Ascending aorta (tissue), 2 donors: Measurements from ENCODE around the gene PAFAH1B2. TPM values are rescaled to one million over a fixed set of nuclear protein-coding genes. Genes with fewer than 3 reads are reported as not detected.

ENCODE experiments used
- DNase-seq, 2 donors: peaks; one replicate each; pipeline ENCODE4 v3.0.0-alpha.2; 2019; ENCODE audit warnings: low spot score in 2 of 2
- H3K27ac ChIP-seq, 2 donors: fragments of 200-600 bp; sonication (generic); one replicate each; pipeline ENCODE4 v1.5.1; 2016 to 2017; ENCODE audit warnings: mild to moderate bottlenecking in 1 of 2
- H3K27me3 ChIP-seq: fragments of 200-600 bp; sonication (generic); one replicate; pipeline ENCODE4 v1.5.1; 2017
- H3K36me3 ChIP-seq, 2 donors: fragments of 200-600 bp; sonication (generic); one replicate each; pipeline ENCODE4 v1.5.1; 2016
- H3K4me1 ChIP-seq, 2 donors: fragments of 200-600 bp; sonication (generic); one replicate each; pipeline ENCODE4 v1.5.1; 2016 to 2017; ENCODE audit warnings: mild to moderate bottlenecking in 1 of 2
- H3K4me3 ChIP-seq, 2 donors: fragments of 200-600 bp; sonication (generic); one replicate each; pipeline ENCODE4 v1.5.1; 2016 to 2017; ENCODE audit warnings: mild to moderate bottlenecking in 1 of 2
- H3K9me3 ChIP-seq, 2 donors: fragments of 200-600 bp; sonication (generic); one replicate each; pipeline ENCODE4 v1.5.1; 2016
- intact Hi-C: fragments of 100-400 bp; cut with DNase I; formaldehyde crosslinking; loops from one replicate; pipeline ENCODE4 v1.15.1; 2023
- total RNA-seq: library from RNA; depleted of rRNA; stranded (reverse); fragments of >200 nt; gene quantifications from one replicate; pipeline ENCODE4 v1.1.0, GENCODE V29; 2016
- TF ChIP-seq, protein P1 (sequence below), 3 experiments: fragments of 200-600 bp in 2 of 3; fragments of 450-650 bp in 1 of 3; sonication (generic) in 2 of 3; IDR thresholded peaks; one replicate each; pipeline ENCODE4 v1.5.1; 2016 to 2019; ENCODE audit warnings: antibody characterized with exemption in 3 of 3, mild to moderate bottlenecking in 1 of 3, moderate library complexity in 1 of 3

The PAFAH1B2 gene
- total RNA-seq, 1 donor from 2014 or later: 60.7 TPM

DNA sequence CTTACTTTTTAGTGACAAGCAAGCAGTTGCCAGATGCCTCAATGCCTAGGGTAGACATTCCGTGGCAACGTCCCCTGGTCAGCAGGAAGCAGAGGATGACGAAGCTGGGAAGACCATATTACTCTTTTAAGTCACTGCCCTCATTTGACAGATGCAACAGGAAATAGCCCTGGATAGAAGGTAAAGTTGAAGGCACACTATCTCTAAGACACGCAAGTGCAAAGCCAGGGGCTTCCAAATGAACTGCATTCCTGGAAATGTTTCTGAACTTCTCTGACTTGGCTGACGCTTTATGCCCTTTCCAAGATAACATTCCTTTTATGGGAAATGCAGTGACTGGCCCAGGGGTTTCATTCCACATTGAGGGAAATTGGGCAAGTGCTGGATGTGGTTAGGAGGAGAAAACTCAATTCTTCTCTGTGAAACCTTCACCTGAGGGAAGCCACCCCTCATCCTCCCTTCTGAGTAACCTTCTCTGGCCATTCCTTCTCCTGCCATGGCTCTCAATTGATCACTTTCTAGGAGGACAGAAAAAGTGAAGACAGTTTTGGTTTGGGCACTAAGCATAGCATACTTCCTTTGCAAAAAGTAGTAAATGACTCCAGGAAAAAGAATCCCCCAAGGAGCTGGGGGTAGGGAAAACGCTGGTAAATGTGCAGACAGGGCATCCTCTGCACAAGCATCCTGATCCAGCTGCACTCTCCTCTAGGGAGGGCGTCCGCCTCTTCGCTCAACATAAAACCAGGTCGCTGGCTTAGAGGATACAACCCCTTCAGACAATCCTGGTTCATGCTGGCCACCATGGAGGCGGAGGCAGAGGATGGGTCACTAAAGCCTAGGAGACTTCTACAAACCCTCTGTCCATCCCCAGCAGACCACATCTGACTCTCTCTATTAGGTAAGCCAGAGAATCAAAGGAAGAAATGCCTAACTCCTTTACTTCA is 73.3 kb downstream of the PAFAH1B2 start:
- Histone ChIP-seq H3K36me3 (peaks cover 0 to 22% of the 10 kb centered on the region in 2 donors), H3K4me1 (peaks cover 41 to 53% of the 10 kb centered on the region in 2 donors), H3K4me3 (peak overlapping the region in 1 of 2 donors; percentile 51), H3K27me3 (no peaks in the 10 kb centered on the region), H3K27ac (peak overlapping the region; percentile 90 to 94), H3K9me3 (no peaks in the 10 kb centered on the region)
- intact Hi-C loops: no loop called here
- TF ChIP-seq, protein P1, sequence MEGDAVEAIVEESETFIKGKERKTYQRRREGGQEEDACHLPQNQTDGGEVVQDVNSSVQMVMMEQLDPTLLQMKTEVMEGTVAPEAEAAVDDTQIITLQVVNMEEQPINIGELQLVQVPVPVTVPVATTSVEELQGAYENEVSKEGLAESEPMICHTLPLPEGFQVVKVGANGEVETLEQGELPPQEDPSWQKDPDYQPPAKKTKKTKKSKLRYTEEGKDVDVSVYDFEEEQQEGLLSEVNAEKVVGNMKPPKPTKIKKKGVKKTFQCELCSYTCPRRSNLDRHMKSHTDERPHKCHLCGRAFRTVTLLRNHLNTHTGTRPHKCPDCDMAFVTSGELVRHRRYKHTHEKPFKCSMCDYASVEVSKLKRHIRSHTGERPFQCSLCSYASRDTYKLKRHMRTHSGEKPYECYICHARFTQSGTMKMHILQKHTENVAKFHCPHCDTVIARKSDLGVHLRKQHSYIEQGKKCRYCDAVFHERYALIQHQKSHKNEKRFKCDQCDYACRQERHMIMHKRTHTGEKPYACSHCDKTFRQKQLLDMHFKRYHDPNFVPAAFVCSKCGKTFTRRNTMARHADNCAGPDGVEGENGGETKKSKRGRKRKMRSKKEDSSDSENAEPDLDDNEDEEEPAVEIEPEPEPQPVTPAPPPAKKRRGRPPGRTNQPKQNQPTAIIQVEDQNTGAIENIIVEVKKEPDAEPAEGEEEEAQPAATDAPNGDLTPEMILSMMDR (IDR thresholded peaks at IDR 0.05): no peak
- peak in 1 of 2 donors; percentile 89 for DNase-seq

DNA sequence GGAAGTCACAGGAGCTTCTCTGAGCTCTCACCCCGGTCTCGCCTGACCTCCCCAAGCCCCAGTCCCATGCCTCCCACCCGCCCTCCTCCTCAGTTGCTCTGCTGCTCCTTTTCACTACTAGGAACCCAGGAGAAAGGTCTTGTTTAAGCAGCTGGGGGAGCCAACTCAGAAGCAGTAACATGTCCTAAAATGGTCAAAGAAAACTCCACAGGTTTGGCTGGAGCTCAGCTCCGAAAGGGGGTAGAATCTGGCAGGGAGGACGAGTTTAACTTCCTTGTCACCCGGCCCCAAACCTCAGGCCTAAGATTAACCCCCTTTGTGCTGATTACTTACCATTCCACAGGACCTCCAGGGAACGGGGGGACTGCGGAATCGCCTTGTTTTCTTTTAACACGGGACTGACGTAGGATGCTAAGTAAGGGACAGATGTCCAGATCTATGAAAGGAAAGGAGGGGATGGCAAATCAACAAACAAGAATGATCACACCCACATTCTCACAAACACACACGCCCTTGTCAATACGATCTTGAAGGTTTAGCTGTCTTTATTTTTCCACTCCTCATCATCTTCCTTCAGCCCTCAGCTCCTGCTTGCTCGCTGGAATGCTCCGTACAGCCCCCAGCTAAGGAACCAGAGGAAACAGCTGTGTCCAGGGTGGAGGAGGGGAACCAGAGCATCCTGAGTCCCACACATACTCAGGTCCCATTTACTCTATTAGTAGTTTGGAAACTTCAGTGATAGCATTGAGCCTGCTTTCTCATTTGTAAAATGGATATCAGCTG is 74.2 kb downstream of the PAFAH1B2 start:
- no peaks in the 10 kb centered on the region for H3K27me3 ChIP-seq
- intact Hi-C loops: no loop called here
- peak in 1 of 2 donors; percentile 88 for DNase-seq
- TF ChIP-seq, protein P1 (IDR thresholded peaks at IDR 0.05): no peak
- H3K4me3 ChIP-seq: peak overlapping the region in 1 of 2 donors; percentile 51
- H3K36me3 ChIP-seq: peaks cover 4 to 15% of the 10 kb centered on the region in 2 donors
- H3K4me1 ChIP-seq: peaks cover 41 to 55% of the 10 kb centered on the region in 2 donors
- no peaks in the 10 kb centered on the region for H3K9me3 ChIP-seq
- H3K27ac ChIP-seq: peak overlapping the region; percentile 90 to 94

DNA sequence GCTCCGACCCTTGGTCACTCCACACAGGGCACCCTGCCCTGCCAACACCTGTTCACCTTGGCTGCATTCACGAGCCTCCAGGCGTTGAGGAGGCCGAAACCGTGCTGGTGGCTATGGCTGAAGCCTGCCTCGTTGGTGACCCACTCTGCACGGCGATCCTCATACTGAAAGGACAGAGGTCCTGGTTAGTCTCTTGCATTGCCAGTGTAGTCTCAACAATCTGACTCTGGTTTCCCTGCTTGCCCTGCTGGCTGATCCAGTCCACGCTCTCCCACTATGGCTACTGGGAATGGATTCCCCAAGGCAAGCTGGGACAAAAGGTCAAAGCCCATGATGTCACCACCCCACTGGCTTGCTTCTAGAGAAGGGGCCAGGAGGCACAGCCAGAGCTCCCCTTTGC is 74.9 kb downstream of the PAFAH1B2 start:
- Histone ChIP-seq H3K4me3 (peak overlapping the region in 1 of 2 donors; percentile 51), H3K36me3 (peaks cover 11 to 20% of the 10 kb centered on the region in 2 donors), H3K4me1 (peaks cover 41 to 55% of the 10 kb centered on the region in 2 donors), H3K27me3 (no peaks in the 10 kb centered on the region), H3K9me3 (no peaks in the 10 kb centered on the region), H3K27ac (peak overlapping the region; percentile 90 to 94)
- TF ChIP-seq, protein P1 (IDR thresholded peaks at IDR 0.05): no peak
- intact Hi-C loops: no loop called here
- DNase-seq: peak in 1 of 2 donors; percentile 71

DNA sequence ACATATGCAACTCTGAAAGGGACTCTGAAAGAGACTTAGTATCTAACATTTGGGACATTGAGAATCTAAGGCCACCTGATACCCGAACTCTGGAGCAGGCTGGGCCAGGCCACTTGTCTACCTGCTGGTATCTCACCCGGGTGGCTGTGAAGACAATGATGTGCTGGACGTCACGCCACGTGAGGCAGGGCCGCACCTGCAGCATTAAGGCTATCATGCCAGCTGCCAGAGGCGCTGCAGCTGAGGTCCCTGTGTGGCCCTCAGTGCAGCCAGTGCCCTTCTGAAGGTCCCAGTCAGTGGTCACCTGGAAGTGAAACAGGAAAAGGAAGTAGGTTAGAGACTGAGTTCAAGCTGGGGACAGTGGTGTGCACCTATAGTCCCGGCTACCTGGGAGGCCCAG is 75.4 kb downstream of the PAFAH1B2 start:
- Histone ChIP-seq H3K27ac (peak overlapping the region; percentile 90 to 94), H3K27me3 (no peaks in the 10 kb centered on the region), H3K36me3 (peaks cover 11 to 23% of the 10 kb centered on the region in 2 donors), H3K4me3 (peak overlapping the region in 1 of 2 donors; percentile 46), H3K4me1 (peaks cover 41 to 55% of the 10 kb centered on the region in 2 donors), H3K9me3 (no peaks in the 10 kb centered on the region)
- intact Hi-C loops: no loop called here
- TF ChIP-seq, protein P1 (IDR thresholded peaks at IDR 0.05): no peak
- DNase-seq: peak in 1 of 2 donors; percentile 64

DNA sequence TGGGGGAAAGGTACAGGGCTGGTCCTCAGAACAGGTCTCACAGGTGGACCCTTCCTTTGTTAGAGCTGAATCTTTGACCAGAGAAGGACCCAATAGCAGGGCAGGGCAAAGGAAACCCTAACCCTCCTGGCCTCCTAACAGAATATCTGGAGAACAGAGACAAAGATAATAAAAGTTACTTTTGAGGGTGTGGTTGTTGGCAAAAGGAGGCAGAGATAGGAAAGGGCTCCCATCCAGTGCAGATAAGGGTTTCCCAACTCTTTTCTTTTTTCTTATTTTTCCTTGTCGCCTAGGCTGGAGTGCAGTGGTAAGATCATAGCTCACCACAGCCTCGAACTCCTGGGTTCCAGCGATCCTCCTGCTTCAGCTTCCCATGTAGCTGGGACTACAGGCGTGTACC is 75.9 kb downstream of the PAFAH1B2 start:
- H3K36me3 ChIP-seq: peaks cover 11 to 20% of the 10 kb centered on the region in 2 donors
- TF ChIP-seq, protein P1 (IDR thresholded peaks at IDR 0.05): no peak
- DNase-seq: no peak
- intact Hi-C loops: loop anchor here (1.0 kb wide), 1 partner anchor 21 kb away; the partner anchor contains the start of gene TAGLN
- H3K9me3 ChIP-seq: no peaks in the 10 kb centered on the region
- peak overlapping the region; percentile 90 to 94 for H3K27ac ChIP-seq
- H3K4me3 ChIP-seq: peak overlapping the region in 1 of 2 donors; percentile 46
- peaks cover 41 to 55% of the 10 kb centered on the region in 2 donors for H3K4me1 ChIP-seq
- no peaks in the 10 kb centered on the region for H3K27me3 ChIP-seq
